ENCODE measurements around the gene SLC6A20.

DNA sequence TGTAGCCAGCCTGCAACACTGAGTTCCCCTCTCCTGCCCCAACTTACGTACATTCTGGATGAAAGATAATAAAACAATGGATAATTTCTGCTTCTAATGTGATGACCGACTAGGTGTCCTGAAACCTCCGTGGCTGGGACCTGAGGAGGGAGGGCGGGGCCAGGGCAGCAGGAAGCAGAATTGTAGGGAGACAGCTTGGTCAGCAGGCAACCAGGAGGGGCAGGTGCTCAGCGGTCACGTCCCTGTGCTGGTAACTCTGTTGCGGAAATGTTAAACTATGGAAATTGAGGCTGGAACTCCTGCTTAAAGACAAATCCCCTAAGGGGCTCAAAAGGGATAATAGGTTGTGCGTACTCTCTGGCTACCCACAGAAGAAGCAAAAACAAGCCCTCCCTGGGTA is 30.4 kb downstream of the SLC6A20 start:
- TF ChIP-seq, protein P1, sequence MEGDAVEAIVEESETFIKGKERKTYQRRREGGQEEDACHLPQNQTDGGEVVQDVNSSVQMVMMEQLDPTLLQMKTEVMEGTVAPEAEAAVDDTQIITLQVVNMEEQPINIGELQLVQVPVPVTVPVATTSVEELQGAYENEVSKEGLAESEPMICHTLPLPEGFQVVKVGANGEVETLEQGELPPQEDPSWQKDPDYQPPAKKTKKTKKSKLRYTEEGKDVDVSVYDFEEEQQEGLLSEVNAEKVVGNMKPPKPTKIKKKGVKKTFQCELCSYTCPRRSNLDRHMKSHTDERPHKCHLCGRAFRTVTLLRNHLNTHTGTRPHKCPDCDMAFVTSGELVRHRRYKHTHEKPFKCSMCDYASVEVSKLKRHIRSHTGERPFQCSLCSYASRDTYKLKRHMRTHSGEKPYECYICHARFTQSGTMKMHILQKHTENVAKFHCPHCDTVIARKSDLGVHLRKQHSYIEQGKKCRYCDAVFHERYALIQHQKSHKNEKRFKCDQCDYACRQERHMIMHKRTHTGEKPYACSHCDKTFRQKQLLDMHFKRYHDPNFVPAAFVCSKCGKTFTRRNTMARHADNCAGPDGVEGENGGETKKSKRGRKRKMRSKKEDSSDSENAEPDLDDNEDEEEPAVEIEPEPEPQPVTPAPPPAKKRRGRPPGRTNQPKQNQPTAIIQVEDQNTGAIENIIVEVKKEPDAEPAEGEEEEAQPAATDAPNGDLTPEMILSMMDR (conservative IDR thresholded peaks at IDR 0.05; ENCODE audit: low read length): no peak
- TF ChIP-seq EZH2phosphoT487 (IDR thresholded peaks at IDR 0.05; ENCODE audit: borderline replicate concordance, low read depth, low read length): no peak

All from OCI-LY7 (cell line).